Coronary artery (tissue), 2 donors: ENCODE results near the gene TUBB.
A peak's percentile ranks its signal among the peaks of the same experiment; 100 is the strongest.
"Not testable (repeated sequence)": the region's sequence is repeated elsewhere in the genome, so short reads cannot be mapped to it uniquely, and the experiment has no call there.

Source experiments
- DNase-seq: peaks from one replicate; pipeline ENCODE4 v3.0.0-alpha.2; 2017; ENCODE audit warnings: low spot score
- H3K27ac ChIP-seq, 2 donors: fragments of 200-600 bp; sonication (generic); one replicate each; pipeline ENCODE4 v1.5.1; 2016 to 2019
- H3K4me3 ChIP-seq: fragments of 200-600 bp; sonication (generic); 2 replicates; pipeline ENCODE4 v1.5.1; 2016; ENCODE audit warnings: mild to moderate bottlenecking, moderate library complexity
- CTCF ChIP-seq: fragments of 200-600 bp; sonication (generic); IDR thresholded peaks from one replicate; pipeline ENCODE4 v1.5.1; 2019; ENCODE audit warnings: antibody characterized with exemption

TUBB gene

GRCh38 chr6:30763618-30764489 is 43.7 kb downstream of the TUBB start:
- DNase-seq: no peak
- Histone ChIP-seq H3K4me3 (no peak overlapping the region), H3K27ac (no peak overlapping the region)
- TF ChIP-seq CTCF: no peak

GRCh38 chr6:30764490-30765043 is 44.4 kb downstream of the TUBB start:
- H3K27ac ChIP-seq, H3K4me3 ChIP-seq, DNase-seq: not testable (repeated sequence)

DNA sequence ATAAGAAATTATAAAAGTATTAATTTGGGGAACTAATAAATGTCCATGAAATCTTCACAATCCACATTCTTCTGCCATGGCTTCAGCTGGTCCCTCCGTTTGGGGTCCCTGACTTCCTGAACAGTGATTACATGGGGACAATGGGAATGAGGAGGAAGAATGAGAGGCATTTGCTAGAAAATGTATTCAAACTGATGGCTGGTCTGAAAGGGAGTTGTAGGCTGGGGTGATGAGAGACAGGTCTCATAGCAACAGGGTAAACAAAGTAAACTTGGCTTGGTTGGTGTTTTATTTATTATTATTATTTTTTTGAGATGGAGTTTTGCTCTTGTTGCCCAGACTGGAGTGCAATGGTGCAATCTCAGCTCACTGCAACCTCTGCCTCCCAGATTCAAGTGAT is 45.3 kb downstream of the TUBB start:
- not testable (repeated sequence) for H3K4me3 ChIP-seq, H3K27ac ChIP-seq, DNase-seq

GRCh38 chr6:30766461-30767157 is 46.5 kb downstream of the TUBB start:
- no peak overlapping the region for H3K4me3 ChIP-seq
- no peak overlapping the region for H3K27ac ChIP-seq
- no peak for DNase-seq
- no peak for TF ChIP-seq CTCF

- Histone ChIP-seq H3K4me3 (no peak overlapping the region), H3K27ac (no peak overlapping the region)
- TF ChIP-seq CTCF: no peak
- no peak for DNase-seq
Observed at GRCh38 chr6:30767158-30767943, 47.2 kb downstream of the TUBB start.

DNA sequence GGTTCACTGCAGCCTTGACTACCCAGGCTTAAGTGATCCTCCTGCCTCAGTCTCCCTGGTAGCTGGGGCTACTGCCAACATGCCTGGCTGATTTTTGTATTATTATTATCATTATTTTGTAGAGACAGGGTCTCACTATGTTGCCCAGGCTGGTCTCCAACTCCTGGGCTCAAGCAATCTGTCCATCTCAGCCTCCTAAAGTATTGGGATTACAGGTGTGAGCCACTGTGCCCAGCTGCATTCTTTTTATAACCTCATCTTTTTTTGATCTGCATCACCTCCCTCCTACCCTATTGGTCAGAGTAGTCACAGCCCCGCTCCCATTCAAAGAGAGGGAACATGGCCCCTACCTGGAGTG is 47.8 kb downstream of the TUBB start:
- H3K27ac ChIP-seq: no peak overlapping the region
- no peak overlapping the region for H3K4me3 ChIP-seq
- no peak for TF ChIP-seq CTCF
- DNase-seq: no peak

DNA sequence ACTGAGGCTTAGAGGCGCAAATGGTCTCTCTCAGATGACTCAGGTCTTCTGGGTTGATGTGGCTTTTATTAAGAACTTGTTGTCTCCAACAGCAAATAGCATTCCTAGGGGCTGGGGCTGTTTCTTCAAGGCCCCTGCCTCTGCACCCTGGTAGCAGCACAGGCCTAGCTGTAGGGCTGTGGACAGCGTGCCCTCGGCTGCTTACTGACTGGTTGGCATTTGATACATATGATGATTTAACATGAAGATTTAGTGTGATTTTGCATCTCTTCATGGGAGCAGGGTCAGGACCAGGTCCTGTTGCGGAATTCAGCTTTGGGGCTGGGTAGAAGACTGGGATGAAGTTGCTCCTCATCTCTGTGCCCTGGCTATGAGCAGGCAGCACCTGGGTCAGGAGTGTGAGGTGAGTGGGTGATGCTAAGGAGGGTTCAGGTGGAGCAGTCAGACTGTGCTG is 48.5 kb downstream of the TUBB start:
- TF ChIP-seq CTCF: no peak
- Histone ChIP-seq H3K4me3 (no peak overlapping the region), H3K27ac (peak overlapping the region; percentile 15 to 61)
- DNase-seq: no peak
